Measurements from ENCODE around the gene KLHL29.

The KLHL29 gene

GRCh38 chr2:23524261-23524706 lies 139.3 kb downstream of the KLHL29 start:
- no peak for TF ChIP-seq CTCF (IDR thresholded peaks at IDR 0.05; ENCODE audit: low read depth, low read length, missing control alignments)
- H3K4me3 ChIP-seq (ENCODE audit: low read depth, low read length): no peak overlapping the region
- DNase-seq (ENCODE audit: low read depth): no peak

DNA sequence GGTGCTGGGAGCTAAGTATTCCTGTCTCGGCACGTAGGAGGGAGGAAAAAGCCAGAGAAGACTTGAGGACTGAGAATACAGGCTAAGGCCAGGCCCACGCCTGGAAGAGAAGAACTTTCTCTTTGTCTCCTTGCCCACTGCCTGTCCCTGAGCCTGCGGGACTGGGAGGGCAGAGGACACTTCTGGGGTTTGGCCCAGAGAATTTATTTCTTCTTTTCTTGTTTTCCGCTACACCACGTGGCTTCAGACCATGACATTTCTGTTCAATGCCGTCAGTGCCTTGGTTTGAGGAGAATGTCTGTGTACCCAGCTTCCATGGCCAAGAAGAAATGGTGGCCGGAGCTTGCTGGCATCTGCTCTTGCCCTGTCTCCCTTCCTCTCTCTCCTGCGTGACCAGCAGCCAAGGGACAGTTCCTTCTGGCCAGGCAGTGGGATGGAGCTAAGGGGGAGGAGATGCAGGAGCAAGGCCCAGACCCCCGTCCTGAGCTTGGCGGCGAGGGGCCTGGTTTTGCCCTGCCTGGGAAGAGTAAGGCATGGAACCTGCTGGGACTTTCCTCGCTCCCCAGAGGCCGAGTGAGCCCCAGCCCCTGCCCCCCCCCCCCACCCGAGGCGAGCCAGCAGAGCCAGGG lies 140.3 kb downstream of the KLHL29 start:
- no peak overlapping the region for H3K4me3 ChIP-seq (ENCODE audit: low read depth, low read length)
- no peak for DNase-seq (ENCODE audit: low read depth)
- no peak for TF ChIP-seq CTCF (IDR thresholded peaks at IDR 0.05; ENCODE audit: low read depth, low read length, missing control alignments)

GRCh38 chr2:23526114-23526513 lies 141.1 kb downstream of the KLHL29 start:
- H3K4me3 ChIP-seq (ENCODE audit: low read depth, low read length): no peak overlapping the region
- no peak for DNase-seq (ENCODE audit: low read depth)
- TF ChIP-seq CTCF (IDR thresholded peaks at IDR 0.05; ENCODE audit: low read depth, low read length, missing control alignments): no peak

- TF ChIP-seq CTCF (IDR thresholded peaks at IDR 0.05; ENCODE audit: low read depth, low read length, missing control alignments): no peak
- no peak for DNase-seq (ENCODE audit: low read depth)
Observed at GRCh38 chr2:23526835-23527790, 142.1 kb downstream of the KLHL29 start.

DNA sequence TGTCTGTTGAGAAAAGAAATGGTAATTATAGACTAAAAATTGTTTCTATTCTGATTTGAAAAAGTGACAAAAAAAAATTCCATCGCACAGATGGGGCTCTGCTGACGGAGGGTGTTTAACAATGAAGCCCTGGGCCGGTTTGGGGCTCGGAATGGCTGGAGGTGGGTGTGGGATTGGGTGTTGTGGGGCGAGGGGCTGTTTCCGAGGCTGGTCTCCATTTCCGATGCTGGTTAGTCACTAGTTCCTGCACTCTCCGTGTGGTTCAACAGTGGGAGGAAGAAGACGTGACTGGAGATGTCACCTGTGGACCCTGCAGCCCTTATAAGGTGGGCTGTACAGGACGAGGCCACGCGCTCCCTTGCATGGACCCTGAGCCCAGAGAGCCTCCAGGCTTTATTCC lies 143.2 kb downstream of the KLHL29 start:
- no peak overlapping the region for H3K4me3 ChIP-seq (ENCODE audit: low read depth, low read length)
- DNase-seq (ENCODE audit: low read depth): no peak
- TF ChIP-seq CTCF (IDR thresholded peaks at IDR 0.05; ENCODE audit: low read depth, low read length, missing control alignments): no peak

More at GRCh38 chr2:23526835-23527790, 142.1 kb downstream of the KLHL29 start:
- no peak overlapping the region for H3K4me3 ChIP-seq (ENCODE audit: low read depth, low read length)

- DNase-seq (ENCODE audit: low read depth): no peak
- no peak overlapping the region for H3K4me3 ChIP-seq (ENCODE audit: low read depth, low read length)
- TF ChIP-seq CTCF (IDR thresholded peaks at IDR 0.05; ENCODE audit: low read depth, low read length, missing control alignments): no peak
Observed at GRCh38 chr2:23528690-23529089, 143.7 kb downstream of the KLHL29 start.
